GM23248 (cell line): Measurements from ENCODE around the gene SYVN1. TPM values are rescaled to one million over a fixed set of nuclear protein-coding genes. Genes with fewer than 3 reads are reported as not detected.
"Not testable (repeated sequence)": the region's sequence is repeated elsewhere in the genome, so short reads cannot be mapped to it uniquely, and the experiment has no call there.

Experiments
- DNase-seq: peaks from one replicate; pipeline ENCODE4 v3.0.0-alpha.2; 2015
- H2AFZ ChIP-seq: fragments of 200-600 bp; sonication (generic); 2 replicates; pipeline ENCODE4 v1.6.1; 2016; ENCODE audit warnings: antibody characterized with exemption
- H3F3A ChIP-seq: fragments of 200-600 bp; sonication (generic); 2 replicates; pipeline ENCODE4 v1.6.1; 2016; ENCODE audit warnings: mild to moderate bottlenecking, antibody characterized with exemption, mixed run types; ENCODE audit not compliant: insufficient read depth
- H3K27ac ChIP-seq: fragments of 200-600 bp; sonication (generic); 2 replicates; pipeline ENCODE4 v1.5.1; 2016; ENCODE audit warnings: mild to moderate bottlenecking
- H3K27me3 ChIP-seq: fragments of 200-600 bp; sonication (generic); replicated peaks from 2 replicates; pipeline ENCODE4 v1.6.1; 2016; ENCODE audit warnings: mild to moderate bottlenecking; ENCODE audit not compliant: insufficient read depth
- H3K36me3 ChIP-seq: fragments of 200-600 bp; sonication (generic); 2 replicates; pipeline ENCODE4 v1.6.1; 2016; ENCODE audit warnings: low read depth, mild to moderate bottlenecking
- H3K4me1 ChIP-seq: fragments of 200-600 bp; sonication (generic); 2 replicates; pipeline ENCODE4 v1.6.1; 2016; ENCODE audit warnings: mild to moderate bottlenecking; ENCODE audit not compliant: insufficient read depth
- H3K4me2 ChIP-seq: fragments of 200-600 bp; sonication (generic); one replicate; pipeline ENCODE4 v1.6.1; 2016; ENCODE audit warnings: mild to moderate bottlenecking; ENCODE audit not compliant: unreplicated experiment
- H3K4me3 ChIP-seq: fragments of 200-600 bp; sonication (generic); 2 replicates; pipeline ENCODE4 v1.5.1; 2016; ENCODE audit warnings: mild to moderate bottlenecking
- H3K79me2 ChIP-seq: fragments of 200-600 bp; sonication (generic); 2 replicates; pipeline ENCODE4 v1.6.1; 2016; ENCODE audit warnings: mild to moderate bottlenecking; ENCODE audit not compliant: insufficient read depth
- H3K9ac ChIP-seq: fragments of 200-600 bp; sonication (generic); 2 replicates; pipeline ENCODE4 v1.6.1; 2016; ENCODE audit warnings: mild to moderate bottlenecking
- H3K9me2 ChIP-seq: fragments of 200-600 bp; sonication (generic); 2 replicates; pipeline ENCODE4 v1.6.1; 2016; ENCODE audit warnings: mixed run types, mild to moderate bottlenecking, moderate library complexity; ENCODE audit not compliant: insufficient read depth
- H3K9me3 ChIP-seq: fragments of 200-600 bp; sonication (generic); one replicate; pipeline ENCODE4 v1.6.1; 2017; ENCODE audit warnings: low read depth
- H4K20me1 ChIP-seq: fragments of 200-600 bp; sonication (generic); 2 replicates; pipeline ENCODE4 v1.6.0; 2016; ENCODE audit not compliant: insufficient read depth
- EZH2 ChIP-seq: fragments of 200-600 bp; sonication (generic); IDR thresholded peaks from 2 replicates; pipeline ENCODE4 v1.6.1; 2018; ENCODE audit warnings: antibody characterized with exemption, mild to moderate bottlenecking; ENCODE audit not compliant: insufficient read depth, poor library complexity, severe bottlenecking
- EZH2phosphoT487 ChIP-seq: fragments of 200-600 bp; sonication (generic); IDR thresholded peaks from 2 replicates; pipeline ENCODE4 v1.6.1; 2018; ENCODE audit warnings: antibody characterized with exemption, moderate library complexity, mild to moderate bottlenecking, low read depth; ENCODE audit not compliant: insufficient read depth
- WGBS, 2 experiments: methylation state at CpG; one replicate each; pipeline ENCODE4 v1.1.6; 2015 to 2017; ENCODE audit warnings: low lambda C conversion rate in 2 of 2, low coverage in 1 of 2; ENCODE audit errors: missing lambda C conversion rate in 2 of 2; 5-methylcytosine and 5-hydroxymethylcytosine counted together
- in situ Hi-C: fragments of 300-500 bp; cut with MboI; formaldehyde crosslinking; loops from 2 replicates; pipeline ENCODE4 v1.15.0; 2020
- polyA plus RNA-seq: library from polyadenylated mRNA; unstranded; fragments of >200 nt; fragmentation: Nextera tagmentation; extraction: Ambion mirVana; gene quantifications from 2 replicates; pipeline ENCODE4 v1.2.1, GENCODE V29; 2016
- total RNA-seq: library from RNA; depleted of rRNA; stranded (reverse); fragments of >200 nt; shearing (Covaris generic); gene quantifications from 2 replicates; pipeline ENCODE4 v1.2.3, GENCODE V29; 2014

Gene SYVN1
- total and polyA plus RNA-seq, 2 experiments from 2014 or later, result 21.2 to 29.5 TPM

DNA sequence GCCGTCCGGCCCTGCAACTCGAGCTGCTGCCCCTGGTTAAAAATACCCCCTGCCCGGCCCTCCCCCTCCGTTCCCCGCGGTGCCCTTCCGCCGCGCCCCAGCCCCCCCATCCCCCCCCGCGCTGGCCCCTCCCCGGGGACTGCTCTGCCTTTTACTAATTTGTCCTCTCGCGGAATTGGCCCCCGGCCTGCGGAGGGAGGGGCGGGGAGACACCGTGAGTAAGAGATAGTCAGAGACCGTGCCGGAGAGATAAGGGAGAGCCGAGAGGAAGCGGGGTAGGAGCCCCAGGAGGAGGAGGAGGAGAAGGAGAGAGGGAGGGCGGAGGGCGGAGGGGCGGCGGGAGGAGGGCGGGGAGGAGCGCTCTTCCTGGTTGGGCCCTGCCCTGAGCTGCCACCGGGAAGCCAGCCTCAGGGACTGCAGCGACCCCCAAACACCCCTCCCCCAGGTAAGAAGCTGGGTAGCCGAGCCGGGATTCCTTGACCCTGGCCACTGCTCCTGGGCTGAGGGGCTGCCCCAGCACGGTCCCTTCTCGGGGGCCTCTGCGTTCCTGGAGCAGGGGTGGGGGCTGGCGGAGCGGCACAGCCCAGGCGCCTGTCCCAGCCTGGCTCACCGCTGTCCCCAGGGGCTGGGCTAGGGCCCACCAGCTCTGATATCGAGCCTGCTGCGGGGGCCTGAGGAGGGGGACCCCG is 47.4 kb upstream of the SYVN1 start, which contains the start of gene CAPN1:
CAPN1 (plus strand) TSS at position 360 of the 689 bp plus-strand sequence. CDS start 774 bp downstream, outside the sequence.
- Histone ChIP-seq H3K36me3 (no peaks in the 10 kb centered on the region), H3K4me3 (peak within 1 kb of the TSS; percentile 82), H3K27ac (peak within 1 kb of the TSS; percentile 5; the same call in 1 of the 2 replicates), H3K9me2 (no peaks in the 10 kb centered on the region), H3K79me2 (peaks cover 57% of the 10 kb centered on the region), H2AFZ (peak within 1 kb of the TSS; percentile 77), H3K9me3 (no peaks in the 10 kb centered on the region), H3K4me1 (0 out of 2 replicates have a peak, but pooled peaks cover 6% of the 10 kb centered on the region), H3F3A (no peaks in the 10 kb centered on the region), H3K27me3 (no peaks in the 10 kb centered on the region), H3K4me2 (peak within 1 kb of the TSS; percentile 84), H3K9ac (peak within 1 kb of the TSS; percentile 87), H4K20me1 (no peaks in the 10 kb centered on the region)
- in situ Hi-C loops, result no loop called here
- TF ChIP-seq EZH2 (no peak), EZH2phosphoT487 (no peak)
- peak; percentile 88 for DNase-seq
- WGBS, 2 experiments, result 1% methylated on average over 27 to 41 of the region's 43 CpGs

DNA sequence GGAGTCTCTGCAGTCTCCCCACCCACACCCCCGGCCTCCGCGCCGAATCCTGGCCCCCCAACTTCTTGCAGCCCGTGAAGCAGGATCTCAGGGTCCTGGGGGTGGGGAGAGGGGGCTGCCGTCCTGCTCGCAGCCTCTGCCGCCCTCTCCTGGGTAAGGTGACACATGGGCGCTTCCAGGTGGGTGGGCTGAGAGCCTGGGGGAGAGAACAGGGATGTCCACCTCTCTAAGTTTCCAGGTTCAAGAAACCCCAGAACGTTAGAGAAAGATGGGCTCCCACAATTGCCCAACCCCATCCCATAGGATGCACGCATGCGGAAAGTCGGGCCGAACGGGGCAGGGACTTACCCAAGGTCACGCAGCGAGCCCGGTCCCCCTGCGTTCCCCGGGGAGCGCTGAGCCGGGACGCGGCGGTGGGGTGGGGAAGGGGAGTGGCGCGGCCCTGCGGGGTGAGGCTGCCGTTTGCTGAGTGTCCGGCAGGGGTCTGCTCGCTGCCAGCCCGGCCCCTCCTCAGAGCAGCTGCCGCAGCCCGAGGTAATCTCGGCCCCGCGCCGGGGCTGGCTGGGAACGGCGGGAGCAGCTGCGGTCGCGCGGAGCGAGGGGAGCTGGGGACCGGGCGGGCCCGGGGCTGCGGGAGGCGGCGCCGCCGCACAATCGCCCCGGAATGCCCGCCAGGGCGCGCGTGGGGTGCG is 46.7 kb upstream of the SYVN1 start:
- Histone ChIP-seq H3K4me2 (peak overlapping the region; percentile 80), H3K27ac (no peak overlapping the region), H3K27me3 (no peaks in the 10 kb centered on the region), H3F3A (no peaks in the 10 kb centered on the region), H3K4me1 (0 out of 2 replicates have a peak, but pooled peaks cover 6% of the 10 kb centered on the region), H2AFZ (peak overlapping the region; percentile 77), H3K36me3 (no peaks in the 10 kb centered on the region), H3K9ac (peak overlapping the region; percentile 87), H3K9me2 (no peaks in the 10 kb centered on the region), H3K4me3 (peak overlapping the region; percentile 82), H3K9me3 (no peaks in the 10 kb centered on the region), H4K20me1 (no peaks in the 10 kb centered on the region), H3K79me2 (peaks cover 57% of the 10 kb centered on the region)
- TF ChIP-seq EZH2phosphoT487 (no peak), EZH2 (no peak)
- in situ Hi-C loops, result no loop called here
- WGBS, 2 experiments, result 0 to 2% methylated on average over 36 to 40 of the region's 60 CpGs
- peak; percentile 76 for DNase-seq

DNA sequence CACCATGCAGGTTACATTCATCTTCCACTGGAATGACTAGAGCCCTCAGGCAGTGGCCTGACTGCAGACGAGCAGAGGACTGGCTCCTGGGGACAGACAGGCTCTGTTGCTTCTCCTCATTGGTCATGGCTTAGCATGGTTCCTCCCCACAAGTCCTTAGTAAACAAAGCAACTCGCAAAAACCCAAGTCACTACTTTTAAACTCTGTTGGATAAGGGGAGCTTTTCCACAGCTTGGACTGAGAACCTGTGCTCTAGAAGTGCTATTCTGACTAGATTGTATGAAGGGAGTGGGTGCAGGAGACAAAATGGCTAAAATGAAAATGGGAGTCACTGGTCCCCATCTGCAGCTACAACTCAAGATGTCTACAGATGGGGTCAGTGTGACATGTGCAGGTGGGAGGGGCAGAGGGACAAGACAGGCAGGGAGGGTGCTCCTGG is 40.3 kb upstream of the SYVN1 start:
- DNase-seq, in situ Hi-C loops, H3K9me2 ChIP-seq, H3K36me3 ChIP-seq, H3K9ac ChIP-seq, H3K27me3 ChIP-seq, H3K4me3 ChIP-seq, H3K4me2 ChIP-seq, H3K79me2 ChIP-seq, H3K27ac ChIP-seq, H4K20me1 ChIP-seq, H2AFZ ChIP-seq, H3F3A ChIP-seq, H3K9me3 ChIP-seq, H3K4me1 ChIP-seq: not testable (repeated sequence)
- WGBS, 2 experiments, result 55 to 58% methylated on average over 2 of the region's 2 CpGs

- Histone ChIP-seq H3K79me2 (no peaks in the 10 kb centered on the region), H3K36me3 (no peaks in the 10 kb centered on the region), H3K9me3 (no peaks in the 10 kb centered on the region), H2AFZ (no peak overlapping the region), H3K9me2 (no peaks in the 10 kb centered on the region), H3K27me3 (no peaks in the 10 kb centered on the region), H4K20me1 (no peaks in the 10 kb centered on the region), H3K9ac (no peak overlapping the region), H3K27ac (no peak overlapping the region), H3K4me3 (no peak overlapping the region), H3K4me1 (no peaks in the 10 kb centered on the region), H3K4me2 (no peak overlapping the region), H3F3A (no peaks in the 10 kb centered on the region)
- WGBS, 2 experiments, result 49 to 77% methylated on average over 4 to 10 of the region's 10 CpGs
- in situ Hi-C loops, result no loop called here
- DNase-seq, result no peak
- TF ChIP-seq EZH2 (no peak), EZH2phosphoT487 (no peak)
These were observed 38.3 kb upstream of the SYVN1 start for GRCh38 chr11:65172600-65172999.
